WI38 (cell line): ENCODE measurements around the gene CC2D2A.

Experiments
- H3K4me3 ChIP-seq: 2 replicates; pipeline ENCODE4 v1.5.1; 2011; ENCODE audit warnings: low read depth, mild to moderate bottlenecking, control low read depth, low read length
- TF ChIP-seq, protein P1 (sequence below): IDR thresholded peaks from 2 replicates; pipeline ENCODE4 v1.5.1; 2012; ENCODE audit warnings: low read depth, mild to moderate bottlenecking, control low read depth, low read length

The CC2D2A gene

DNA sequence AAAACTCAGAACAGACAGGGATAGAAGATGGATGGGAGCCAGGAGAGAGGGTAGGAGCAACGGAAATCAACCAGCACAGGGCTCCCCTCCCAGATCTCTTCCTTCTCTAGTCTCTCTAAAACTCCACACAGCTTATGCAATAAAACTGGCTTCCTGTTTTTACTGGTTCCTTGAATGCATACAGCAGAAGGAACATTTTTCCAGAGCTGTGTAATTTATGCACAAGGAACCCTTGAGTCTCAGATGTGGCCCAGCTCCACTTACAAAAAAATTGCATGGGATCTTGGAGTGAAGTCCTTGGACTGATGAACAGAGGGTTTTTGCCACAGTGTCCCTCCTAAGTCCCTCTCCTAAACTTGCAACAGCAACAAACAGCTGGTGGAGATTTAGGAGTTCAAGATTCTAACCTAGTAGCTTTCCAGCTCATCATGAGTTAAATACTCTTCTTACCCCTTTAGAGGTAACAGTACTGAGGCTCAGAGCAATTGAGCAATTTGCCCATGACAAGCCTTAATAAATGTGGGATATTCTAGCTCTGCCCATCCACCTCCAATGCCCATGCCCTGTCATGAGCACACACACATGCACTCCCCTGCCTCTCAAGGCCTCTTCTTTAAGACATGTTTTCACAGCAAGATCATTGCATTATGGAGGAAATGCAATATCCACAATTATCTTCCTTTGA lies 18.4 kb upstream of the CC2D2A start:
- peak overlapping the region; percentile 16; the same call in 1 of the 2 replicates for H3K4me3 ChIP-seq
- TF ChIP-seq, protein P1, sequence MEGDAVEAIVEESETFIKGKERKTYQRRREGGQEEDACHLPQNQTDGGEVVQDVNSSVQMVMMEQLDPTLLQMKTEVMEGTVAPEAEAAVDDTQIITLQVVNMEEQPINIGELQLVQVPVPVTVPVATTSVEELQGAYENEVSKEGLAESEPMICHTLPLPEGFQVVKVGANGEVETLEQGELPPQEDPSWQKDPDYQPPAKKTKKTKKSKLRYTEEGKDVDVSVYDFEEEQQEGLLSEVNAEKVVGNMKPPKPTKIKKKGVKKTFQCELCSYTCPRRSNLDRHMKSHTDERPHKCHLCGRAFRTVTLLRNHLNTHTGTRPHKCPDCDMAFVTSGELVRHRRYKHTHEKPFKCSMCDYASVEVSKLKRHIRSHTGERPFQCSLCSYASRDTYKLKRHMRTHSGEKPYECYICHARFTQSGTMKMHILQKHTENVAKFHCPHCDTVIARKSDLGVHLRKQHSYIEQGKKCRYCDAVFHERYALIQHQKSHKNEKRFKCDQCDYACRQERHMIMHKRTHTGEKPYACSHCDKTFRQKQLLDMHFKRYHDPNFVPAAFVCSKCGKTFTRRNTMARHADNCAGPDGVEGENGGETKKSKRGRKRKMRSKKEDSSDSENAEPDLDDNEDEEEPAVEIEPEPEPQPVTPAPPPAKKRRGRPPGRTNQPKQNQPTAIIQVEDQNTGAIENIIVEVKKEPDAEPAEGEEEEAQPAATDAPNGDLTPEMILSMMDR = no peak

DNA sequence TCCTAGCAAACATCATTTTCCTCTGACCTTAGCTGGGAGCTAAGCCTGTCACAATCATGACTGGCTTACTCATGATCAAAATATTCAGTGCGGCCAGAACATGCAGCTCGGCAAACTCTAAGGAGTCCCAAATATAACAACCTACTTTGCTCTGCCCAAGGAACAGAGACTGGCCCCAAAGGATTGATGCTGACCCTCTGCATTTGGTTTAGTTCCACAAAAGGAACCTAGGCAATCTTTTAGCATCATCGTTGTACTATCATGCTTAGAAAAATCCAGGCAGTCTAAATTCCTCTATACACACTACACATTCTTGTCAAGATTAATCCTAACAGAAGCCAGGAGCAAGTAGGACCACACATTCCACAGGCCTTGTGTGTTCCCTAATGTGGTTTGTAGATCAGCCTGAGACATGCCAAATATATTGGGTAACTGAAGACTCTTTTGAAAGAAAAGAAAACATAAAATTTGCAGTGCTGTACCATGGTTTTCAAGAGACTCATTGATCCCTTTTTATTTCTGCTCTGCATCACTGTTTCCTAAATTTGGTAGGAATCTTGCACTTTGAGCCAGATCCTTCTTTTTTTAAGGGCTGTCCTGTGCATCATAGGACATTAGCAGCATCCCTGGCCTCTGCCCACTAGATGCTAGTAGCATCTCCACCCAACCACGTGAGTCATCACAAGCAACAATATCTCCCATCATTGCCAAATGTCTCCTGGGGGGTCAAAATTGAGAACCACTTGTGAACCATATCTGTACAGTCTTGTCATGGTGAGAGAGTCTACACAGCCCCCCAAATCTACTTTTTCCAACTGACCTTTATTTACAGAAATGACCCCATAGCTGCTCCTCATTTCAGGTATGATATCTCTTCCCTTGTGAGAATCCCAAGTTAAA lies 17.6 kb upstream of the CC2D2A start:
- H3K4me3 ChIP-seq = peak overlapping the region; percentile 16; the same call in 1 of the 2 replicates
- TF ChIP-seq, protein P1 = no peak

DNA sequence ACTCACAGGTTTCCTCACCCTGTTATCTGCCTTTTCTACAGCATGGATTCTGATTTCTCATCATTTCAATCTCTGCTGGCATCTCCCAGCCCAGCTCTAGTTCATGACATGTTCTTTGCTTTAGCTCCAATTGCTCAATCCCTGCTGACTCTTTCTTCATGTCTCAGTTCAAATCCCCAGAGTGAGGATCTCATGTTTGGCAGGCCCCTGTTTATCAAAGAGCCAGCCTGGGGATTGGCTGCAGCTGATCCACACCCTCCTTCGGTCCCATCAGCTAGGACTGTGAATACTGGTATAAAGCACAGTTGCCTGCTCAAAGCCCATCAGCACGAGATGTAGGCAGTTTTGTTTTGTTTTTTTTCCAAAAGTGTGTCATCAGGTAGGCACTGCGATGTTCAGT lies 14.4 kb upstream of the CC2D2A start:
- no peak overlapping the region for H3K4me3 ChIP-seq
- TF ChIP-seq, protein P1 = no peak

DNA sequence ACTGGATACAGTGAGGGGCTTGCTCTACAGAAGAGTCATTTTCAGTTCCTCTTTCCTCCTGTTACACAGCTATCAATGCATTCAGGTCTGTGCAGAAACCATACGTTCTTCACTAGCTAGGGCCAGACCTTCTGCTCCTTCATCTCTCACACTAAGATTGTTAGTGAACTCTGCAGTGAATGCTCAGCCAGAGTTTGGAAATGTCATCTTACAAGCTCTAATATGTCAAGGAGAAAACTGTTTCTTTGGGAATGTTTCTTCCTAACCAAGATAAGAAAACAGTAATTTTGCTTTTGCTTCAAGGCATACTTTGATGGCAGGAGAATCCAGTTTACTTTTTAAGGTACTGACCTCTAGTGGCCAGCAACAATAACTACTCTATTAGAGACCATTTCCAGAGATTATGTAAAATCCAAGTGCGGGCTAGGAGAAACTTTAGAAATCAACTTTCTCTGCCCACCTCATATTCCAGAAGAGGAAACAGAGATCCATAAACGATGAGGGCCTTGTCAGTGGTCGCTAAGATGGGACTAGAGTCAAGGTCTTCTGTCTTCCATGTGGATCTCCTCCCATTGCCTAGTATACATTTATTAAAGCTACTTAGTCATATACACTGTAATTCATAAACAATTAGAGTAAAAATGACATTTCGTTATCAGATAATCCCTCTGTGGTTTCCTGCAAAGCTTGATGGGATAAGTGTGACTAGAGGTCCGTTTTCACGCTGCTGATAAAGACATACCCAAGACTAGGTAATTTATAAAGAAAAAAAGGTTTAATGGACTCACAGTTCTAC lies 12.1 kb upstream of the CC2D2A start:
- TF ChIP-seq, protein P1 = peak; percentile 30; the same call in 1 of the 2 replicates
- no peak overlapping the region for H3K4me3 ChIP-seq

DNA sequence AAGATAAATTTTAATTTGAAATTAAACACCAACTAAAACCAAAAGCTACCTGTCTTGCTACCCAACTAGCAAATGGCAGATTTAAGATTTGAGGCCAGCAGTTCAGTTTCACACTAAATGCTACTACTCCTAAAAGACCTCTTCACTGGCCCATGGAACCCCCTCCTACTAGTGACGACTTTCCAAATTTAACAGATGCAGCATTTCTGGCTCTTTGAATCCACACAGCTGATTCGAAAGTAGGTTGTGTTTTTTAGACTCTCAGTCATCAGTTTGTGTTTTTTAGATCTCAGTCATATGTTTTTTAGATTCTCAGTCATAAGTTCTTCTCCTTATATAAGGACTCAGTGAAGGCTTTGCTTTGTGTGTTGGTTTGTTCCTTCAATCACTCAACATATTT lies 11.1 kb upstream of the CC2D2A start:
- TF ChIP-seq, protein P1 = no peak
- H3K4me3 ChIP-seq = no peak overlapping the region

DNA sequence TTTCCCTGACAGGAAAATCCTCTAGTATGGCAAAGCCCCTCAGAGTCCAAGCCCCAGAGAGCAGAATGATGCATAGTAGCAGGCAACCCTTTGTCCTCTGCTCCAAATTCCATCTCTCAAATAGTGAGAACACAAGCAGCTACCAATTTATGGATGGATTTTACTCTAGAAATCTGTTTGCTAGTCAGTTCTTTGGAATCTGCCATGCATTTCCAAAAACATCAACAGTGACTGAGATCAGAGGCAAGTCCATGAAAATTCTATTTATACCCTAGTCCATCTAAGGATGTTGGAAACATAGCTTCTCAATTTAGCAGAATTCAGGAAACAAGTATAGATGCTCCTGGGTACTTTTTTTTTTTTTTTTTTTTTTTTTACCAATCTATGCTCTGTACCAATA lies 10.0 kb upstream of the CC2D2A start:
- TF ChIP-seq, protein P1 = no peak
- no peak overlapping the region for H3K4me3 ChIP-seq
